GM12892 (cell line): ENCODE measurements around the gene HAVCR2.

Source experiments
- POLR2A ChIP-seq: IDR thresholded peaks from 2 replicates; pipeline ENCODE4 v1.6.1; 2011; ENCODE audit warnings: low read depth, low read length, control low read depth
- POLR2AphosphoS5 ChIP-seq: IDR thresholded peaks from 2 replicates; pipeline ENCODE4 v1.6.1; 2011; ENCODE audit warnings: low read depth, low read length, control low read depth

- TF ChIP-seq POLR2A (no peak), POLR2AphosphoS5 (no peak)
Observed at GRCh38 chr5:157106630-157107461, 2.0 kb downstream of the HAVCR2 start.
